H9 (cell line): Measurements from ENCODE around the gene ZNF503. TPM values are rescaled to one million over a fixed set of nuclear protein-coding genes. Genes with fewer than 3 reads are reported as not detected.

Source experiments
- DNase-seq: peaks from one replicate; pipeline ENCODE4 v3.0.0-alpha.2; 2017
- H2AFZ ChIP-seq: one replicate; pipeline ENCODE4 v1.6.1; 2013; ENCODE audit warnings: mild to moderate bottlenecking, low read length, control low read depth, moderate library complexity
- H2AK5ac ChIP-seq: 2 replicates; pipeline ENCODE4 v1.6.1; 2013; ENCODE audit warnings: low read length, control low read depth, mixed read lengths; ENCODE audit not compliant: insufficient read length
- H2BK120ac ChIP-seq: one replicate; pipeline ENCODE4 v1.6.1; 2013; ENCODE audit warnings: low read depth, mild to moderate bottlenecking, low read length, control low read depth, inconsistent platforms; ENCODE audit not compliant: poor library complexity, severe bottlenecking
- H2BK12ac ChIP-seq: 2 replicates; pipeline ENCODE4 v1.6.1; 2013; ENCODE audit warnings: low read length, control low read depth, mixed read lengths, low read depth; ENCODE audit not compliant: insufficient read length
- H2BK15ac ChIP-seq: 2 replicates; pipeline ENCODE4 v1.6.1; 2013; ENCODE audit warnings: low read depth, low read length, control low read depth
- H2BK20ac ChIP-seq: one replicate; pipeline ENCODE4 v1.6.1; 2013; ENCODE audit warnings: low read depth, mild to moderate bottlenecking, low read length, control low read depth, inconsistent platforms; ENCODE audit not compliant: poor library complexity, severe bottlenecking
- H2BK5ac ChIP-seq: 2 replicates; pipeline ENCODE4 v1.6.1; 2013; ENCODE audit warnings: low read length, control low read depth, mixed read lengths; ENCODE audit not compliant: insufficient read length
- H3K14ac ChIP-seq: 2 replicates; pipeline ENCODE4 v1.6.1; 2013; ENCODE audit warnings: low read length, control low read depth; ENCODE audit not compliant: insufficient read depth
- H3K18ac ChIP-seq: 2 replicates; pipeline ENCODE4 v1.6.1; 2013; ENCODE audit warnings: low read depth, mild to moderate bottlenecking, mixed read lengths, low read length, control low read depth; ENCODE audit not compliant: insufficient read length
- H3K23ac ChIP-seq: 2 replicates; pipeline ENCODE4 v1.6.1; 2013; ENCODE audit warnings: low read length, control low read depth, mixed read lengths, low read depth; ENCODE audit not compliant: insufficient read length
- H3K23me2 ChIP-seq: 2 replicates; pipeline ENCODE4 v1.6.1; 2013; ENCODE audit warnings: low read depth, mild to moderate bottlenecking, mixed read lengths, low read length, control low read depth; ENCODE audit not compliant: insufficient read length, poor library complexity, severe bottlenecking
- H3K27ac ChIP-seq: 2 replicates; pipeline ENCODE4 v1.5.1; 2013; ENCODE audit warnings: low read length, control low read depth, mixed read lengths, low read depth; ENCODE audit not compliant: insufficient read length
- H3K27me3 ChIP-seq: 2 replicates; pipeline ENCODE4 v1.6.1; 2013; ENCODE audit warnings: low read length, control low read depth, inconsistent platforms; ENCODE audit not compliant: insufficient read depth
- H3K4ac ChIP-seq: 2 replicates; pipeline ENCODE4 v1.6.1; 2013; ENCODE audit warnings: low read depth, mild to moderate bottlenecking, control low read depth, inconsistent platforms, low read length, moderate library complexity
- H3K4me1 ChIP-seq: 2 replicates; pipeline ENCODE4 v1.6.1; 2013; ENCODE audit warnings: low read length, control low read depth, inconsistent platforms; ENCODE audit not compliant: insufficient read depth
- H3K4me2 ChIP-seq: 2 replicates; pipeline ENCODE4 v1.6.1; 2013; ENCODE audit warnings: low read length, control low read depth, mixed read lengths; ENCODE audit not compliant: insufficient read length, insufficient read depth
- H3K56ac ChIP-seq: 2 replicates; pipeline ENCODE4 v1.6.1; 2013; ENCODE audit warnings: low read depth, mild to moderate bottlenecking, mixed read lengths, low read length, control low read depth; ENCODE audit not compliant: insufficient read length
- H3K79me1 ChIP-seq: 2 replicates; pipeline ENCODE4 v1.6.1; 2013; ENCODE audit warnings: low read depth, mild to moderate bottlenecking, moderate library complexity, low read length, control low read depth, inconsistent platforms; ENCODE audit not compliant: insufficient read depth, poor library complexity, severe bottlenecking
- H3K79me2 ChIP-seq: 2 replicates; pipeline ENCODE4 v1.6.1; 2013; ENCODE audit warnings: low read length, control low read depth, inconsistent platforms; ENCODE audit not compliant: insufficient read depth
- H3K9ac ChIP-seq: 2 replicates; pipeline ENCODE4 v1.6.1; 2013; ENCODE audit warnings: low read length, control low read depth, mixed read lengths; ENCODE audit not compliant: insufficient read length; ENCODE audit errors: extremely low read depth
- H3K9me3 ChIP-seq: one replicate; pipeline ENCODE4 v1.6.1; 2013; ENCODE audit warnings: low read depth, low read length, inconsistent platforms; ENCODE audit not compliant: control insufficient read depth
- H3T11ph ChIP-seq: one replicate; pipeline ENCODE4 v1.6.1; 2013; ENCODE audit warnings: mild to moderate bottlenecking, low read length, control low read depth, inconsistent platforms
- H4K20me1 ChIP-seq: one replicate; pipeline ENCODE4 v1.6.1; 2013; ENCODE audit not compliant: control insufficient read depth, insufficient read length, insufficient read depth
- H4K5ac ChIP-seq: 2 replicates; pipeline ENCODE4 v1.6.1; 2013; ENCODE audit warnings: low read depth, mild to moderate bottlenecking, mixed read lengths, low read length, control low read depth; ENCODE audit not compliant: insufficient read length
- H4K8ac ChIP-seq: replicated peaks from 2 replicates; pipeline ENCODE4 v1.6.1; 2013; ENCODE audit warnings: low read length, control low read depth, mixed read lengths, low read depth; ENCODE audit not compliant: insufficient read length
- H4K91ac ChIP-seq: 2 replicates; pipeline ENCODE4 v1.6.1; 2013; ENCODE audit warnings: low read depth, mild to moderate bottlenecking, moderate library complexity, mixed read lengths, low read length, control low read depth; ENCODE audit not compliant: insufficient read length
- H3K27ac Mint-ChIP-seq, 3 experiments: 2 replicates in 2 of 3; 3 replicates in 1 of 3; pipeline ENCODE4 v1.8.0; 2020 to 2021; ENCODE audit warnings: mixed read lengths in 3 of 3, mild to moderate bottlenecking in 1 of 3, moderate library complexity in 1 of 3
- H3K27me3 Mint-ChIP-seq: 2 replicates; pipeline ENCODE4 v1.8.0; 2021; ENCODE audit warnings: low read depth, mild to moderate bottlenecking, moderate library complexity, mixed read lengths
- H3K36me3 Mint-ChIP-seq, 3 experiments: 2 replicates in 2 of 3; 3 replicates in 1 of 3; pipeline ENCODE4 v1.8.0; 2020 to 2021; ENCODE audit warnings: low read depth in 3 of 3, mixed read lengths in 3 of 3; ENCODE audit not compliant: insufficient read depth in 1 of 3
- H3K4me1 Mint-ChIP-seq, 2 experiments: 2 replicates each; pipeline ENCODE4 v1.8.0; 2020; ENCODE audit warnings: mixed read lengths in 2 of 2
- H3K4me3 Mint-ChIP-seq, 2 experiments: 2 replicates in 1 of 2; 3 replicates in 1 of 2; pipeline ENCODE4 v1.8.0; 2020 to 2021; ENCODE audit warnings: mild to moderate bottlenecking in 2 of 2, mixed read lengths in 2 of 2, moderate library complexity in 1 of 2
- H3K9me3 Mint-ChIP-seq, 2 experiments: 2 replicates in 1 of 2; 3 replicates in 1 of 2; pipeline ENCODE4 v1.8.0; 2020; ENCODE audit warnings: mild to moderate bottlenecking in 2 of 2, mixed read lengths in 2 of 2, moderate library complexity in 1 of 2
- CTCF ChIP-seq: fragments of 200-600 bp; sonication (generic); conservative IDR thresholded peaks from 3 replicates; pipeline ENCODE4 v1.8.0; 2021; ENCODE audit warnings: antibody characterized with exemption, mild to moderate bottlenecking
- WGBS: extraction: QIAGEN DNeasy Blood & Tissue Kit; methylation state at CpG from one replicate; pipeline ENCODE4 v1.1.7; 2013; ENCODE audit warnings: missing lambda C conversion rate, low lambda C conversion rate, mixed read lengths; ENCODE audit not compliant: insufficient read length; ENCODE audit errors: extremely low coverage; 5-methylcytosine and 5-hydroxymethylcytosine counted together
- total RNA-seq: library from RNA; stranded (reverse); gene quantifications from 2 replicates; pipeline ENCODE4 v1.2.1, GENCODE V29; 2021

ZNF503 gene
- total RNA-seq, 1 experiment from 2014 or later: 0.09 TPM

- no peak overlapping the region for H3K4me2 ChIP-seq
- no peak overlapping the region for H3K4ac ChIP-seq
- no peak overlapping the region for H2BK12ac ChIP-seq
- Mint-ChIP-seq H3K27me3 (peaks cover 98% of the 10 kb centered on the region), H3K4me1 (peaks cover 10 to 16% of the 10 kb centered on the region in 2 experiments), H3K27ac (no peak overlapping the region), H3K36me3 (no peaks in the 10 kb centered on the region; a peak in 1 of 7 replicates), H3K9me3 (no peaks in the 10 kb centered on the region; a peak in 2 of 5 replicates), H3K4me3 (no peak overlapping the region)
- no peak for TF ChIP-seq CTCF
- H3K56ac ChIP-seq: no peak overlapping the region
- H2BK5ac ChIP-seq: no peak overlapping the region
- no peak overlapping the region for H4K91ac ChIP-seq
- no peak overlapping the region for H3K23ac ChIP-seq
- H2BK15ac ChIP-seq: no peak overlapping the region
- H3K79me1 ChIP-seq: no peaks in the 10 kb centered on the region
- H4K5ac ChIP-seq: no peak overlapping the region
- H2BK120ac ChIP-seq: no peak overlapping the region
- H3K9ac ChIP-seq: no peak overlapping the region
- no peak overlapping the region for H3K14ac ChIP-seq
- no peaks in the 10 kb centered on the region for H3K79me2 ChIP-seq
- no peaks in the 10 kb centered on the region for H3K23me2 ChIP-seq
- no peak overlapping the region for H2AFZ ChIP-seq
- H3K9me3 ChIP-seq: no peaks in the 10 kb centered on the region
- H2BK20ac ChIP-seq: no peak overlapping the region
- H3K18ac ChIP-seq: no peak overlapping the region
- no peak overlapping the region for H3T11ph ChIP-seq
- no CpG with 5 or more reads among the region's 6 CpGs for WGBS
- DNase-seq: no peak
- peaks cover 2% of the 10 kb centered on the region for H4K20me1 ChIP-seq
- H2AK5ac ChIP-seq: no peak overlapping the region
- H3K27me3 ChIP-seq: peaks cover 36% of the 10 kb centered on the region; the same call in 1 of the 2 replicates
- H4K8ac ChIP-seq: no peak overlapping the region
- no peak overlapping the region for H3K27ac ChIP-seq
- H3K4me1 ChIP-seq: no peaks in the 10 kb centered on the region
These were observed 23.9 kb upstream of the ZNF503 start for GRCh38 chr10:75425291-75426079.
